NK-92 treated with Interleukin-12 subunit alpha and Interleukin-12 subunit beta, amount 100 ng/mL, for 24 hours (cell line): Measurements from ENCODE around the gene MYL12A.
"Not testable (repeated sequence)": the region's sequence is repeated elsewhere in the genome, so short reads cannot be mapped to it uniquely, and the experiment has no call there.

ENCODE experiments used
- DNase-seq: peaks from one replicate; lab custom pipeline; 2025; lab: John Stamatoyannopoulos, UW

The MYL12A gene

GRCh38 chr18:3247240-3248061 lies at the start of gene MYL12A:
Gene MYL12A, plus strand, starts transcription at chr18:3247801. Its CDS starts 5,447 bp downstream, at chr18:3253248.
- DNase-seq = peak; percentile 83

- DNase-seq = not testable (repeated sequence)
Measured at GRCh38 chr18:3198260-3198860, 49.2 kb upstream of the MYL12A start.

GRCh38 chr18:3199942-3200645 lies 47.5 kb upstream of the MYL12A start:
- DNase-seq = no peak

- no peak for DNase-seq
Measured at GRCh38 chr18:3205239-3205638, 42.4 kb upstream of the MYL12A start.

- no peak for DNase-seq
Measured at GRCh38 chr18:3207565-3207964, 40.0 kb upstream of the MYL12A start.

- no peak for DNase-seq
Measured at GRCh38 chr18:3209859-3210569, 37.6 kb upstream of the MYL12A start.

GRCh38 chr18:3211236-3211992 lies 36.2 kb upstream of the MYL12A start:
- DNase-seq = no peak

- no peak for DNase-seq
Measured at GRCh38 chr18:3212657-3213056, 34.9 kb upstream of the MYL12A start.

- DNase-seq = no peak
Measured at GRCh38 chr18:3213300-3214059, 34.1 kb upstream of the MYL12A start.

GRCh38 chr18:3214855-3215637 lies 32.6 kb upstream of the MYL12A start:
- no peak for DNase-seq

- no peak for DNase-seq
Measured at GRCh38 chr18:3216987-3217386, 30.6 kb upstream of the MYL12A start.

- DNase-seq = no peak
Measured at GRCh38 chr18:3217948-3218647, 29.5 kb upstream of the MYL12A start.

- DNase-seq = no peak
Measured at GRCh38 chr18:3218819-3219218, 28.8 kb upstream of the MYL12A start.

GRCh38 chr18:3219241-3219630 lies 28.4 kb upstream of the MYL12A start:
- no peak for DNase-seq

GRCh38 chr18:3219631-3220335 lies 27.8 kb upstream of the MYL12A start, which contains the start of gene MYOM1:
Gene MYOM1, minus strand, starts transcription at chr18:3219968. Its CDS starts 4,745 bp downstream, at chr18:3215223.
- DNase-seq = no peak

GRCh38 chr18:3220868-3221267 lies 26.7 kb upstream of the MYL12A start:
- not testable (repeated sequence) for DNase-seq

- no peak for DNase-seq
Measured at GRCh38 chr18:3221496-3221895, 26.1 kb upstream of the MYL12A start.

- no peak for DNase-seq
Measured at GRCh38 chr18:3223356-3223755, 24.2 kb upstream of the MYL12A start.

- DNase-seq = no peak
Measured at GRCh38 chr18:3224223-3224622, 23.4 kb upstream of the MYL12A start.
